ENCODE measurements around the gene UGT2A2.
"Not testable (repeated sequence)": the region's sequence is repeated elsewhere in the genome, so short reads cannot be mapped to it uniquely, and the experiment has no call there.

UGT2A2 gene

DNA sequence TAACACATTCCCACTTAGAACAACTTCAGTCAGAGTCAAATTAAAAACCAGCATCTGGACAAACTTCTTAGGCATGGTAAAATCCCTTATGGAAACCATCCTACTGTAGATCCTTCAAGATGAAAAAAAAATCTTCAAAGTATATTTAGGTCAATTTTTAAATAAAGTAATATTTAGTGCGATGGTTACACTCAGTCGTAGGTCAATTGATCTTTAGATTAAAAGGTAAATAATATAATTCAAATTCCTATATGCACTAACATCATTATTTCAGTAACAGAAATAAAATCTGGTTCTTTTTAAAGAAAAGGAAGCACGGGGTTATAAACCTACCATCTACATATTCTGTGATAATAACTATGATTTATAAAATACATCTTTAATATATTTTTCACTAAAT is at the start of gene UGT2A2:
UGT2A2 (minus strand) TSS at position 101 of the 400 bp plus-strand sequence; CDS start at position 99, 2 bp downstream.
- in situ Hi-C loops (cut with HindIII; ENCODE audit: low sequenced_read_pairs): no loop called here

DNA sequence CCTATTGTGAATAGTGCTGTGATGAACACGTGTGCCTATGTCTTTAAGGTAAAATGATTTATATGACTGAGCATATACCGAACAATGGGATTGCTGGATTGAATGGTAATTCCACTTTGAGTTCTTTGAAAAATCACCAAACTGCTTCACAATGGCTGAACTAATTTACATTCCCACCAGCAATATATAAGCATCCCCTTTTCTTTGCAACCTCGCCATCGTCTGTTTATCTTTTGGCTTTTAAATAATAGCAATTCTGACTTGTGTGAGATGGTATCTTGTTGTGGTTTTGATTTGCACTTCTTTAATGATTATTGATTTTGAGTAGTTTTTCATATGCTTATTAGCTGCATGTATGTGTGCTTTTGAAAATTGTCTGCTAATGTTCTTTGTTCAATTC is 45.4 kb upstream of the UGT2A2 start:
- in situ Hi-C loops (cut with HindIII; ENCODE audit: low sequenced_read_pairs): no loop called here

DNA sequence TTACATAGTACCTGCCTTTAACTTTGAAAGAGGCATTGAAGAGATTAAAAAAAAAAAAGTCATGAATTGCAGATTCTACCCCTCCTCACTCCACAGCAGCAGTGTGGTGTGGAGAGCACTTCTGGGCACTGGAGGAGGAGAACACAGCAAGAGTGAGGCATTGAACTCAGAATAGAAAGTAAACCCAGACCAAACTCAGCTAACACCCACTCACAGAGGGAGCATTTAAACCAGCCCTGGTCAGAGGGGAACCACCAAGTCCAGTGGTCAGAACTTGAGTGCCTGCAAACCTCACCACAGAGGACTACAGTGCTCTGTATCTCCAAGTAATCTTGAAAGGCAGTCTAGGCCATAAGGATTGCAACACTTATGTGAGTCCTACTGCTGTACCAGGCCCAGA is 29.2 kb upstream of the UGT2A2 start:
- in situ Hi-C loops (cut with HindIII; ENCODE audit: low sequenced_read_pairs): no loop called here

DNA sequence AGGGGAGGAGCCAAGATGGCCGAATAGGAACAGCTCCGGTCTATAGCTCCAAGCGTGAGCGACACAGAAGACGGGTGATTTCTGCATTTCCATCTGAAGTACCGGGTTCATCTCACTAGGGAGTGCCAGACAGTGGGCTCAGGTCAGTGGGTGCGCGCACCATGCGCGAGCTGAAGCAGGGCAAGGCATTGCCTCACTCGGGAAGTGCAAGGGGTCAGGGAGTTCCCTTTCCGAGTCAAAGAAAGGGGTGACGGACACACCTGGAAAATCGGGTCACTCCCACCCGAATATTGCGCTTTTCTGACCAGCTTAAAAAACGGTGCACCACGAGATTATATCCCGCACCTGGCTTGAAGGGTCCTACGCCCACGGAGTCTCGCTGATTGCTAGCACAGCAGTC is 24.6 kb upstream of the UGT2A2 start:
- in situ Hi-C loops (cut with HindIII; ENCODE audit: low sequenced_read_pairs): not testable (repeated sequence)

DNA sequence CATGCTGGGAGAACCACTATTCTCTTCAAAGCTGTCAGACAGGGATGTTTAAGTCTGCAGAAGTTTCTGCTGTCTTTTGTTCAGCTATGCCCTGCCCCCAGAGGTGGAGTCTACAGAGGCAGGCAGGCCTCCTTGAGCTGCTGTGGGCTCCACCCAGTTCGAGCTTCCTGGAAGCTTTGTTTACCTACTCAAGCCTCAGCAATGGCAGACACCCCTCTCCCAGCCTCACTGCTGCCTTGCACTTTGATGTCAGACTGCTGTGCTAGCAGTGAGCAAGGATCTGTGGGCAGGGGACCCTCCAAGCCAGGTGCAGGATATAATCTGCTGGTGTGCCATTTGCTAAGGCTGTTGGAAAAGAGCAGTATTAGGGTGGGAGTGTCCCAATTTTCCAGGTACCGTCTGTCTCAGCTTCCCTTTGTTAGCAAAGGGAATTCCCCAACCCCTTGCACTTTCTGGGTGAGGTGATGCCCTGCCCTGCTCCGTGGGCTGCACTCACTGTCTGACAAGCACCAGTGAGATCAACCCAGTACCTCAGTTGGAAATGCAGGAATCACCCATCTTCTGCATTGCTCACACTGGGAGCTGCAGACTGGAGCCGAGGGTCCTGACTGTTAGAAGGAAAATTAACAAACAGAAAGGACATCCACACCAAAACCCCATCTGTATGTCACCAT is 21.8 kb upstream of the UGT2A2 start:
- in situ Hi-C loops (cut with HindIII; ENCODE audit: low sequenced_read_pairs): not testable (repeated sequence)

DNA sequence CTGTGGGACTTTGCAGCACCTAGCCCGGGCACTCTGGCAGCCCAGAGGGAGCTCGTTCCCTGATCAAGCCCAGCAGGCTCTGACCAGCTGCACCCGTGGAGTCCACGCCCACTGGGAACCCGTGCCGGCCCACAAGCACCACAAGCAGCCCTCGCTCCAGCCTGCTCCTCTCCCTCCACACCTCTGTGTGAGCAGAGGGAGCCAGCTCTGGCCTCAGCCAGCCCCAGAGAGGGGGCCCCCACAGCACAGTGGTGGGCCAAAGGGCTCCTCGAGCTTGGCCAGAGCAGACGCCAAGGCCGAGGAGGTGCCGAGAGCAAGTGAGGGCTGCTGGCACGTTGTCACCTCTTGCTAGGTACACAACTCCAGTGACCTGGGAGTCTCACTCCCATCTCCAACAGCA is 18.7 kb upstream of the UGT2A2 start:
- in situ Hi-C loops (cut with HindIII; ENCODE audit: low sequenced_read_pairs): no loop called here

DNA sequence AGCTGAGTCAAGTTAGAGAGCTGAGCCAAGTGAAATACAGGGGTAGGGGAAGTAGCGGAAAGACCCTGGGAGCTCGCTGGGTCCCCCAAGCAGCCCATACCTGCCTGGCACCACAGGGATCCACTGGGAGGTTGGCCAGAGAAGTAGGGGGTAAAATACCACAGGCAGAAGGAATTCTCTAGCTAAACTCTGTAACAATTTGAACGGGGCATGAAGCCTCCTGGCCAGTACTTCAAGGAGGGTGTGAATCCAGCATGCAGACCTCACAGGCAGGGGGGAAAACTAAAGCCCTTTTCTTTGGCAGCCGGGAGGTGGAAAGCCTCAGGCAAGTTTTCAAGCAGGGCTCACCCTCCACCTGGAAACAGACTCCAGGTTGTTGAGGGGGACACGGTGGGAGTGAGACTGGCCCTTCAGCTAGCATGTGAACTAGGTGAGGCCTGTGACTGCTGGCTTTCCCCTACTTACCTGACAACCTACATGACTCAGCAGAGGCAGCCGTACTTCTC is 17.3 kb upstream of the UGT2A2 start:
- in situ Hi-C loops (cut with HindIII; ENCODE audit: low sequenced_read_pairs): no loop called here

DNA sequence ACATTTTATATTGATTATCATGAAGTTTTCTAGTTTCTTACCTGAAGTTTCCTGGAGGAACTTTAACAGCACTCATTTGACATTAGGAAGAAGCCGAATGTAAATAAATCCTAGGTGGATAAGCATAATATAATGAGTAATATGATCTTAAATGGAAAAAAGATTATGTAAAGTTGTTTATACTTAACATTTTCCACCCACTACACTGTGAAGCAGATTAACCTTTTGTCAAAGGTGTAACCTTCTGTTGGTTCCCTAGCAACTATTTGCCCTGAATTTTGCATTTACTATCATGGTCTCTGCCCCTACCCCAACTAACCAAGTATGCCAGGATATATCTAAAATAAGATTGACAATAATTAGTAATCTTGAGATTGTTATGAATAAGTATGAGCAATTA is 13.7 kb upstream of the UGT2A2 start, which contains the start of gene UGT2A1:
UGT2A1 (minus strand) TSS at position 101 of the 400 bp plus-strand sequence. CDS start 5,603 bp downstream, outside the sequence.
- in situ Hi-C loops (cut with HindIII; ENCODE audit: low sequenced_read_pairs): no loop called here

DNA sequence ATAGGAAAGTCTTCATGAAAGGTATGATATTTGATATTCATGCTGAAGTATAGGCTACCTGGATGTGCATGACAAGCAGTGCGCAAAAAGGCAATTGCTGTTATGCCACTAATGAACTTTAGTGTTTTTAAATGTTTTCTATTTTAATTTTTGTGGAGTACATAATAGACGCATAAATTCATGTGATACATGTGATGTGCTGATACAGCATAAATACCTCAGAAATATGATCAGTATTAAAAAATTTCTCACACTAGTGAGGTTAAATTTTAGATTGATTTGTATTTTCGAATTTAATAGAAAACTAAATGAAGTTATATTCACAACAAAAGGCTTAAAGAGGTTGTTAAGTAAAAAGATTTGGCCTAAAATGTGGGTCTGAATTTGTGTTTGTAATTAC is 11.4 kb upstream of the UGT2A2 start:
- in situ Hi-C loops (cut with HindIII; ENCODE audit: low sequenced_read_pairs): no loop called here

DNA sequence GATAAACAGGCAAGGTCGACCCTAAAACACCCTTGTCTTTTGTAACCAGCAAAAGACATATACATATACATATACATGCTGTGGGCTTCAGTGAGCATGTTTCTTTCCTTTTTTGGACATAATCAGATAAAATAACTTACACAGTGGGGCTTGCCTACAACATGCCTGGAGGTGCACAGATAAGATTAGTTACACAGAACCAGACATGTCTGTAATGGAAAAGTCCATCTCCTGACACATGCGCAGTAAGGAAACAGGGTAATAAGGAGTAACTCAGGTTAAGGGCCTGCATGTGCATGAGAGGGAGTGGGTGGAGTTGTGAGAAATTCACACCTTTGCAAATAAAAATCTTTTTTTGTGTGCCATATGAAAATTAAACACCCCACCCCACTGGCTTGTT is 10.2 kb upstream of the UGT2A2 start:
- in situ Hi-C loops (cut with HindIII; ENCODE audit: low sequenced_read_pairs): no loop called here

DNA sequence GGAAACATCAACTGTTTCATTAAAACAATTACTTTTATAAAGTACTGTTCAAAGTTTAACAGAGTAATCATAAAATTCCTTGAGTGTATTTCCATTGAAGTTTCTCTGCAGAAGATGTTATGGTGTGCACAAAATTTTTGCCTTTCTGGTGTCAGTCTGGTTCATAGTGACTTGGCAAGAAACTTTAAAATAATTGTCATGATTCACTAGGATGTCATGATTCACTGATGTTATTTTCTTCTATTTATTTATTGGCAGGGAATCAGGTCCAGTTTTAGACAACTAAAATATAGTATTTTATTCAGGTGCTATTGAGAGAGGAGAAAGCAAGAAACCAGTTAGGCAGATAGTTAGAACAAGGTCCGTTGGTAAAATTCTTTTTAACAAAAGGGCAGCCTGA is 9.8 kb upstream of the UGT2A2 start:
- in situ Hi-C loops (cut with HindIII; ENCODE audit: low sequenced_read_pairs): no loop called here

DNA sequence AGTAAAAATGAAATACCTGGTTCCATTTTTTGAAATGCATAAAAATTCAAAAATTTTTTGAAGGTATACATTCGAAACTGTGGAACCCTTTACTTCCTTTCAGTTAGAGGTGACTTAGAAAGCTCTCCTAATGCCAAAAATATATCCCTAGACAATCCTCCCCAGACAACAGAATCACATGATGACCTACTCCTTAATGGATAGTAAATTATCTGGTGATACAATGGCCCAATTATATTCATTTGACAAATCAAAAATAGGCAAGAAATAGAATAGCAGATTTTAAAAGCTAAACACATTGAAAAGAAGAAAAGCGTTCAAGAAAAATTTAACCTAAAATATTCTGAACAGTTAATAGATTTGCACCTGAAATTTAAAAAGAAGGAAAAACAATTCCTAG is 3.5 kb upstream of the UGT2A2 start:
- in situ Hi-C loops (cut with HindIII; ENCODE audit: low sequenced_read_pairs): no loop called here

DNA sequence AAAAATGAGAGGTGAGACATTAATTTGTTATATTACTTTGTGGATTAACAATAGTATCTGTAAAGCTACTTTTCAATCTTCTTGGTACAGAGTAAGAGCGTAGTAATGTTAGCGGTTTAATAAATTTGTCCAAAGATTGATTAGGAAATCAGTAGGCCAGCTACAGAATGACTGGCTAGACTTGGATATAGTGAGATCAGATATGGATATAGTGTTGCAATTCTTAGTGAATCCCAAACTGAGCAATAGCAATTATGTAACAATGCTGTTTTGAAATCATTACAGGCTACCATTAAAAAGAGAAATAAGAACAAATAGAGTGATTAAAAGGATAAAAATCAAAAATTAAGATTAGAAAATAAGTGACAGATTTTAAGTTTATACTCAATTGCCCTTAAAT is 847 bp upstream of the UGT2A2 start:
- in situ Hi-C loops (cut with HindIII; ENCODE audit: low sequenced_read_pairs): no loop called here

DNA sequence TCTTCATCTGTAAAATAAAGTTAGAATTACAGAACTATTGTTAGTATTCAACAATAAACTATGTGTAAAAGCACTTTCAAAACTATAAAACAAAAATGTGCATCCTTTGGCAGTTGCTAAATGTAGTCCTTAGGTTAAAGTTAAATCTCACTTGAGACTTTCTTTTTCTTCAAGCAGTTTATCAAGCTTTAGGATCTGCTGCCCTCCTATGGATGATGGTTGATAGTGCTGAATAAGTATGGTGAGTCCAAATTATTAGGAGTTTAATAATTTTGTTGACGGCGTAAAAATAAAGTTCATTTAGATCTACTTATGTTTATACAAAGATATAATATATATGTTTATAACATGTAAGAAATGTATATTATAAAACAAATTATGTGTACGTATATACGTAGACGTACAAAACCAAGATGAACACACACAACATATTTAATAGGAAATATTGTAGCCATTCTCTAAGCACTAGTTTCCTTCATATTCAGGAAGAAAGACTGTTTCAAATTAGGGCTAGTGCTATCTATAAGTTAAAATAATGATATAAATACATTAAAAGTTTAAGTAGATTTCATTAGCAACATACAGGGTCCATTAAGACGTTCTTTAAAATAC is 22.3 kb downstream of the UGT2A2 start:
- in situ Hi-C loops (cut with HindIII; ENCODE audit: low sequenced_read_pairs): no loop called here

DNA sequence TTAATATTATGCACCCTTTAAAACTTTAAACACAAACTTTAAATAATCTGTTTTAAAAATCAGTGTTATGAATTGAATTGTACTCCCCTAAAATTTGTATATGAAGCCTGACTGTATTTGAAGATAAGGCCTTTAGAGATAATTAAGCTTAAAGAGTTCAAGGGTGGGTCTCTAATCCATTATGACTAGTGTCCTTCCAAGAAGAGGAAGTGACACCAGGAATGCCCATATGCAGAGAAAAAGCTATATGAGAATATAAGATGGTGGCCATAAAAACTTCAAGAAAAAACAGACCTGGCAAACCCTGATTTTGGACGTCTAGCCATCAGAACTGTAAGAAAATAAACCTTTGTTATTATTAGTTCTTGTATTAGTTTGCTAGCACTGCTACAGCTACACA is 29.0 kb downstream of the UGT2A2 start:
- in situ Hi-C loops (cut with HindIII; ENCODE audit: low sequenced_read_pairs): no loop called here

DNA sequence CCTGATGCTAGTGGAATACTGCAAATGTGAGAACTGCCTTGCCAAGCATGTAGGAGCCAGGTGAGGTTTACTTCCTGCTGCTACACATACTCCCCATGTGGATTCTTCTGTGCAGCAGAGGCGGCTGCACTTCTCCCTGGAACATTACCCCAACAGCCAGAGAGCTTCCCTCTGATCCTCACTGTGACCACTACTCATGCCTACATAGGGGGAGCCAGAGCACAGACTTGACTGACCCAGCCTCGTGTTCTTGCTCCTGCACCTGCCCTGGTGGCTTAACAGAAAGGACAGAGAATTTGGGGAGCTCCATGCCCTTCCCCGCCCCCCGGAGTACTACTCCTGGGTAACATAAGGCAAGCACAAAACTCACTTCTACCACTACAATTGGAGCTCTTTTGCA is 38.4 kb downstream of the UGT2A2 start:
- in situ Hi-C loops (cut with HindIII; ENCODE audit: low sequenced_read_pairs): no loop called here

DNA sequence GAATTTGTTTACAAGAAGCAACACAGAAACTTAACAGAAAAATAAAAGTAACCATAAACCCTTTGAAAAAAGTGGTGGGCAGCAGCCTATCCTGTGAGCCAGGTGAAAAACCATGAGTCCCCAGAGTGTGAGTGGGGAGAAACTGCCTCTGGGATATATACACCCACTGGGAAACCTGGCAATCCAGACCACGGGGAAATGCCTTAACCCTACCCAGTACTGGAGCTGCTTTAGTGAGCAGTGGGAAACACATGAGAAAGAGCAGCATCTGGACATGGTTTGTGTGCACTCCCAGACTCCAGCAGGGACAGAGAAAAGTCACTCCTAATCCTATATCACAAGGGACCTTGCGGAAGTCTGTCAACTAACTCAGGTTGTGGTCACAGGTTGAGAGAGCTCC is 39.4 kb downstream of the UGT2A2 start:
- in situ Hi-C loops (cut with HindIII; ENCODE audit: low sequenced_read_pairs): no loop called here

DNA sequence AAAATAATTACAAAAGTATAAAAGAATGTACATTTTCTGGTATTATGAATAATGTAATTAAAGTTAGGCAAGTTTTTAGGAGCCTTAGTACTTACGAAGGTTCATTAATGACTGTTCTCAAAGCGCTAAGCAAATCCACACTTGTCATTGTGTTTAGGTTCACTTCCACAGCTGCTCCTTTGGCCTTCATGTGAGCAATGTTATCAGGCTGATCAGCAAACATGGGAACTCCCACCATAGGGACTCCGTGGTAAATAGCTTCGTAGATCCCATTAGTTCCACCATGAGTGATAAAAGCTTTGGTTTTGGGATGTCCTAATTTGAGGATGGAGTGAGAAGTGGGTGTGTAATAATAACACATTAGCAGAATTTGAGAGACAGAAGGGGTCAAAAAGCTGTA is 45.1 kb downstream of the UGT2A2 start:
- in situ Hi-C loops (cut with HindIII; ENCODE audit: low sequenced_read_pairs): no loop called here

DNA sequence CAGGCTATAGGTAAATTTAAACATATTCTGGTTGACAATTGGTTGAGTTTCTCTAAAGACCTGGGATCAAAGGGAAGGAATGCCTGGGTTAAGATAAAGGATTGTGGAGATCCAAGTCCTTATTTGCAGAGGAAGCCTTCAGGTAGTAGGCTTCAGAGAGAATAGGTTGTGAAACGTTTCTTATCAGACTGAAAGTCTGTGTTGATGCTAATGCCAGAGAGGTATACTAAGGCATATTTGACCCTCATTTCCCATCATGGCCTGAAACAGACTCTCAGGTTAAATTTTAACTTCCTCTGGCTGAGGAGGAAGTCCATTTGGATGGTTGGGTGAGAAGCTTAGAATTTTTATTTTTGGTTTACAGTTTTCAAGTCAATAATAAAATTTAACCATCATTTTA is 48.1 kb downstream of the UGT2A2 start:
- in situ Hi-C loops (cut with HindIII; ENCODE audit: low sequenced_read_pairs): no loop called here

DNA sequence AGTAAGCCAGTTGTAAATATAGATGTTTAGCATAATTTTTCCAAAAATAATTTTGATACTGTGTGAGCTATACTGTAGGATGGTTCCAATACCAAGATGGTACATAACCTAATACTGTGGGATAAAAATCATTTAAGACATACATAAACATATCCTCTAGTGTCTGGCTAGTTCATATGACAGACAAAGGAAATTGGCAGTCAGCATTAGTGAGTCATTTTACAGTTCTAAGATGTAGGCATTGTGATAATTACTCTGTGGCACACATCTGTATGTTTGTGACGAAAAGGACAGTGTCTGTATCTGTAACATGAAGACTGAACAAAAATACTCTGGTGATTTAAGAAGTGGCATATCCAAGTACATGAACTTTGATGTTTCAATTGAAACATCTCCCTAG is 49.6 kb downstream of the UGT2A2 start:
- in situ Hi-C loops (cut with HindIII; ENCODE audit: low sequenced_read_pairs): no loop called here

DNA sequence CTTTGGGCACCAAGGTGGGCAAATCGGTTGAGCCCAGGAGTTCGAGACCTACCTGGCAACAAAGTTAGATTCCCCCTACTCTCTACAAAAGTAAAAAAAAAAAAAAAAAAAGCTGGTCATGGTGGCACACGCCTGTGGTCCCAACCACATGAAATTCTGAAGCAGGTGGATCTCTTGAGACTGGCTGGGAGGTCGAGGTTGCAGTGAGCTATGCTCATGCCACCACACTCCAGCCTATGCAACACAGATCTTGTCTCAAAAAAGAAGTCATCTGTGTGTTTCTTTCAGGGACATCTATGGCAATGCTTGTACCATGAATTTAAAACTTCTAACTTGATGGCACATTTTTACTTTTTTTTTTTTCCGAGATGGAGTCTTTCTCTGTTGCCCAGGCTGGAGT is 55.3 kb downstream of the UGT2A2 start:
- in situ Hi-C loops (cut with HindIII; ENCODE audit: low sequenced_read_pairs): no loop called here

DNA sequence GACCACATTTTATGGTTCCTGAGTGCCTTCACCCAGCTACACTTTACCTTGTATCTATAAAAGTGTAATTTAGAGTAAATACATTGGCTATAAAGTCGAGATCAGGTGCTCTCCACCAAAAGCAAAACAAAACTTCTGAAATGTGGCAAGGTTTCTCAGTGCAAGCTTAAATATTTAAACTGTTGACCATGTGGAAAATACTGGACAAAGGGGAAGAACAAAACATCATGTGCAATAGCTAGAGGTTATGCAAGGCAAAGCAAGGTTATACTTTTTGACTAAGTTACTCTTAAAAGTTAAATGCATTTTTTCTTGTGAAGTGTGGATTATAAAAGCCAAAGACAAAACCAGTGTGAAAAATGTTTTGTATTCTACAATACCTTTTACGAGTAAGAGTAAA is 55.9 kb downstream of the UGT2A2 start:
- in situ Hi-C loops (cut with HindIII; ENCODE audit: low sequenced_read_pairs): no loop called here

DNA sequence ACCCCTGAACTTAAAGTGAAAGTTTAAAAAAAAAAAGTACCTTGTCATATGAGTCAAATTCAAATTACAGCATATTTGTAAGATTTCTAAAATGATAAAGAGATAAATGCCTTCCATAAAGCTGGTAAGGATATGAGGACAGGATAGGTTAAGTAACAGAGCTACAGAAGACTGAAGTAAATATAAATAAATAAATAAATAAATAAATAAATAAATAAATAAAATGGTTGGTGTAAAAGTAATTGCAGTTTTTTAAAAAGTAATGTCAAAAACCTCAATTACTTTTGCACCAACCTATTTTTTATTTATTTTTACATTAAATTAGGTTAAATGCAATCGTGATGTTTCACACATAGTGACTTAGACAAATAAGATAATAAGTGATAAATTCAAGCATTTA is 62.2 kb downstream of the UGT2A2 start:
- in situ Hi-C loops (cut with HindIII; ENCODE audit: low sequenced_read_pairs): no loop called here
